DND-41 (cell line): ENCODE results near the gene ACSS1.

Experiments
- EZH2 ChIP-seq: IDR thresholded peaks from 3 replicates; pipeline ENCODE4 v1.6.1; 2012; ENCODE audit warnings: borderline replicate concordance, low read depth, mild to moderate bottlenecking, moderate library complexity, low read length, inconsistent platforms; ENCODE audit not compliant: severe bottlenecking
- TF ChIP-seq, protein P1 (sequence below): IDR thresholded peaks from 2 replicates; pipeline ENCODE4 v1.5.1; 2012; ENCODE audit warnings: borderline replicate concordance, low read length, moderate library complexity, mild to moderate bottlenecking; ENCODE audit not compliant: poor library complexity, severe bottlenecking; ENCODE audit errors: extremely low read depth

DNA sequence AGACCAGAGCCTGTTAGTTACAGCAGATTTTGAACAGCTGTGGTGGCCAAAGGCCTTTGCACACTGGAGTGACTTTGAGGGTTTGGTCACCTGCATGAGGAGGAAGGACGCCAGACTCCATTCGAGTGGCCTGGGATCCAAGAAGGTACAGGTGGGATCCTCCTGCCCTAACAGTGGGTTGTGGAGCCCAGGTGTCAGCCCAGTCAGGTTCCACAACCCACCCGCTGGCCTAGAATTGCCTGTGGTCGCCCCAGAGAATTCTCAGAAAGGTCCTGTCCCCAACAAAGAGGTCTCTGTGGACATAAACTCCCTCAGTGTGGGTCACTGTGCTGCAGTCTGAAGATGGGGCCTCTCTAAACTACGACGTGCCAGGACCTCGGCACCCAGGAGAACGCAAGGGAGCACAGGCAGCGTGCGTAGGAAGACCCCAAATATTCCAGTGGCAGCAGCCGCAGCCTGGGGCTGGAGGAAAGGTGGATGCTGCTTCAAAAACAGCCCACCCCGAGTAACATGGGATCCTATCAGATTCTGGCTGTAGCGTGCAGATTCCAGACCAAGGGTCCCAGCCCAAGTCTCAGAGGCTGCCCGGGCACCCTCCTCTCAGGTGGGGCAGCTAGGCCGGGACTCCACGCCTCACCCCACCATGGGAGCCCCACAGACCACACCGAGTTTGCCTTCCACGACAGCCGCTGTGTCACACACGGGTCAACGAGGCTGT, 16.0 kb downstream of the ACSS1 start:
- TF ChIP-seq, protein P1, sequence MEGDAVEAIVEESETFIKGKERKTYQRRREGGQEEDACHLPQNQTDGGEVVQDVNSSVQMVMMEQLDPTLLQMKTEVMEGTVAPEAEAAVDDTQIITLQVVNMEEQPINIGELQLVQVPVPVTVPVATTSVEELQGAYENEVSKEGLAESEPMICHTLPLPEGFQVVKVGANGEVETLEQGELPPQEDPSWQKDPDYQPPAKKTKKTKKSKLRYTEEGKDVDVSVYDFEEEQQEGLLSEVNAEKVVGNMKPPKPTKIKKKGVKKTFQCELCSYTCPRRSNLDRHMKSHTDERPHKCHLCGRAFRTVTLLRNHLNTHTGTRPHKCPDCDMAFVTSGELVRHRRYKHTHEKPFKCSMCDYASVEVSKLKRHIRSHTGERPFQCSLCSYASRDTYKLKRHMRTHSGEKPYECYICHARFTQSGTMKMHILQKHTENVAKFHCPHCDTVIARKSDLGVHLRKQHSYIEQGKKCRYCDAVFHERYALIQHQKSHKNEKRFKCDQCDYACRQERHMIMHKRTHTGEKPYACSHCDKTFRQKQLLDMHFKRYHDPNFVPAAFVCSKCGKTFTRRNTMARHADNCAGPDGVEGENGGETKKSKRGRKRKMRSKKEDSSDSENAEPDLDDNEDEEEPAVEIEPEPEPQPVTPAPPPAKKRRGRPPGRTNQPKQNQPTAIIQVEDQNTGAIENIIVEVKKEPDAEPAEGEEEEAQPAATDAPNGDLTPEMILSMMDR, result no peak
- no peak for TF ChIP-seq EZH2
